B cell (primary cell): Measurements from ENCODE around the gene CHST15.

Experiments used
- CTCF ChIP-seq: fragments of 200-600 bp; IDR thresholded peaks from one replicate; pipeline ENCODE4 v1.8.0; 2022; ENCODE audit warnings: antibody characterized with exemption, mild to moderate bottlenecking
- EZH2 ChIP-seq: IDR thresholded peaks from 2 replicates; pipeline ENCODE4 v1.6.1; 2012; ENCODE audit warnings: borderline replicate concordance, low read depth, mild to moderate bottlenecking, moderate library complexity, low read length; ENCODE audit not compliant: insufficient read depth, poor library complexity, severe bottlenecking

GRCh38 chr10:124117511-124117785 is 24.1 kb upstream of the CHST15 start:
- no peak for TF ChIP-seq CTCF
- no peak for TF ChIP-seq EZH2
